ENCODE measurements around the gene TIMP4.

The TIMP4 gene

GRCh38 chr3:12194669-12195161 lies 36.0 kb upstream of the TIMP4 start:
- no peak for DNase-seq (ENCODE audit: insufficient read length, low spot score)
- TF ChIP-seq CTCF (IDR thresholded peaks at IDR 0.05; ENCODE audit: insufficient read depth, missing control alignments): no peak
- no peak for FAIRE-seq

- DNase-seq (ENCODE audit: insufficient read length, low spot score) (no peak), FAIRE-seq (no peak)
- TF ChIP-seq CTCF (IDR thresholded peaks at IDR 0.05; ENCODE audit: insufficient read depth, missing control alignments): no peak
These were observed 35.5 kb upstream of the TIMP4 start for GRCh38 chr3:12194209-12194608.

- DNase-seq (ENCODE audit: insufficient read length, low spot score): no peak
These were observed 34.9 kb upstream of the TIMP4 start for GRCh38 chr3:12193485-12194165.

GRCh38 chr3:12192655-12193484 lies 34.2 kb upstream of the TIMP4 start:
- no peak for TF ChIP-seq CTCF (IDR thresholded peaks at IDR 0.05; ENCODE audit: insufficient read depth, missing control alignments)
- no peak for FAIRE-seq
- DNase-seq (ENCODE audit: insufficient read length, low spot score): no peak

More at GRCh38 chr3:12193485-12194165, 34.9 kb upstream of the TIMP4 start:
- FAIRE-seq: no peak
- TF ChIP-seq CTCF (IDR thresholded peaks at IDR 0.05; ENCODE audit: insufficient read depth, missing control alignments): no peak

- FAIRE-seq (no peak), DNase-seq (ENCODE audit: insufficient read length, low spot score) (no peak)
- TF ChIP-seq CTCF (IDR thresholded peaks at IDR 0.05; ENCODE audit: insufficient read depth, missing control alignments): no peak
These were observed 33.5 kb upstream of the TIMP4 start for GRCh38 chr3:12192173-12192572.

GRCh38 chr3:12191559-12191958 lies 32.8 kb upstream of the TIMP4 start:
- no peak for TF ChIP-seq CTCF (IDR thresholded peaks at IDR 0.05; ENCODE audit: insufficient read depth, missing control alignments)
- no peak for FAIRE-seq
- no peak for DNase-seq (ENCODE audit: insufficient read length, low spot score)

- no peak for TF ChIP-seq CTCF (IDR thresholded peaks at IDR 0.05; ENCODE audit: insufficient read depth, missing control alignments)
- DNase-seq (ENCODE audit: insufficient read length, low spot score) (no peak), FAIRE-seq (no peak)
These were observed 32.1 kb upstream of the TIMP4 start for GRCh38 chr3:12190832-12191231.

All from D721Med (cell line).